WTC11 (cell line): ENCODE results near the gene BARX2. TPM values are rescaled to one million over a fixed set of nuclear protein-coding genes. Genes with fewer than 3 reads are reported as not detected.

ENCODE experiments used
- ATAC-seq: fragments of 200-7000 bp; cut with Tn5 transposase; 2 replicates; pipeline ENCODE4 v1.10.0; 2021; ENCODE audit warnings: mild to moderate bottlenecking, moderate library complexity
- CTCF ChIA-PET: fragments of 300-600 bp; sonication (Branson Sonifier 250); formaldehyde crosslinking; loops from one replicate; lab custom pipeline; 2021; ENCODE audit warnings: antibody characterized with exemption; lab: Charles Lee
- POLR2A ChIA-PET: fragments of 350-600 bp; sonication (Branson Sonifier 250); formaldehyde crosslinking; loops from one replicate; lab custom pipeline; 2021; ENCODE audit warnings: antibody characterized with exemption; lab: Charles Lee
- DNase-seq: peaks from one replicate; pipeline ENCODE4 v3.0.0; 2021; ENCODE audit warnings: low spot score
- H3K27ac Mint-ChIP-seq: 2 replicates; pipeline ENCODE4 v1.8.0; 2021; ENCODE audit warnings: mixed read lengths
- H3K27me3 Mint-ChIP-seq: 2 replicates; pipeline ENCODE4 v1.8.0; 2021; ENCODE audit warnings: low read depth, mild to moderate bottlenecking, moderate library complexity, mixed read lengths
- H3K36me3 Mint-ChIP-seq: 2 replicates; pipeline ENCODE4 v1.8.0; 2021; ENCODE audit warnings: mixed read lengths
- H3K4me1 Mint-ChIP-seq: 2 replicates; pipeline ENCODE4 v1.8.0; 2022; ENCODE audit warnings: mixed read lengths
- H3K4me3 Mint-ChIP-seq: 2 replicates; pipeline ENCODE4 v1.8.0; 2021; ENCODE audit warnings: mild to moderate bottlenecking, moderate library complexity, mixed read lengths
- H3K9me3 Mint-ChIP-seq: 2 replicates; pipeline ENCODE4 v1.8.0; 2021; ENCODE audit warnings: mixed read lengths
- ARID4B ChIP-seq: sonication (generic); formaldehyde crosslinking; IDR thresholded peaks from 2 replicates; pipeline ENCODE4 v1.8.0; 2023; ENCODE audit warnings: missing genetic modification reagents, mild to moderate bottlenecking, borderline replicate concordance
- ESRRA ChIP-seq: sonication (generic); formaldehyde crosslinking; IDR thresholded peaks from 2 replicates; pipeline ENCODE4 v1.8.1; 2022; ENCODE audit warnings: mild to moderate bottlenecking, missing genetic modification reagents, borderline replicate concordance
- GTF2I ChIP-seq: fragments of 250-450 bp; sonication (Bioruptor Pico); conservative IDR thresholded peaks from 2 replicates; pipeline ENCODE4 v1.4.0; 2021; ENCODE audit warnings: mild to moderate bottlenecking
- JAZF1 ChIP-seq: fragments of 250-450 bp; sonication (Bioruptor Pico); IDR thresholded peaks from 2 replicates; pipeline ENCODE4 v1.9.0; 2021; ENCODE audit warnings: moderate library complexity, mild to moderate bottlenecking, inconsistent platforms
- MAX ChIP-seq: sonication (generic); formaldehyde crosslinking; IDR thresholded peaks from 2 replicates; pipeline ENCODE4 v1.8.0; 2022; ENCODE audit warnings: mild to moderate bottlenecking, missing genetic modification reagents
- MXD4 ChIP-seq: fragments of 250-450 bp; sonication (Bioruptor Pico); IDR thresholded peaks from 2 replicates; pipeline ENCODE4 v1.8.0; 2021; ENCODE audit warnings: mild to moderate bottlenecking, moderate library complexity, borderline replicate concordance
- NFATC4 ChIP-seq: fragments of 250-450 bp; sonication (Bioruptor Pico); IDR thresholded peaks from 2 replicates; pipeline ENCODE4 v1.9.0; 2021; ENCODE audit warnings: mild to moderate bottlenecking
- NFE2L1 ChIP-seq: sonication (generic); formaldehyde crosslinking; IDR thresholded peaks from 2 replicates; pipeline ENCODE4 v1.8.1; 2023; ENCODE audit warnings: missing genetic modification reagents
- NR2C2 ChIP-seq: sonication (generic); formaldehyde crosslinking; IDR thresholded peaks from 2 replicates; pipeline ENCODE4 v1.8.0; 2022; ENCODE audit warnings: mild to moderate bottlenecking, missing genetic modification reagents
- OVOL2 ChIP-seq: fragments of 250-450 bp; sonication (Bioruptor Pico); IDR thresholded peaks from 2 replicates; pipeline ENCODE4 v1.9.0; 2021; ENCODE audit warnings: mild to moderate bottlenecking, borderline replicate concordance
- PRDM15 ChIP-seq: sonication (generic); formaldehyde crosslinking; IDR thresholded peaks from 2 replicates; pipeline ENCODE4 v1.8.0; 2022; ENCODE audit warnings: missing genetic modification reagents
- SOX15 ChIP-seq: fragments of 250-450 bp; sonication (Bioruptor Pico); IDR thresholded peaks from 2 replicates; pipeline ENCODE4 v1.9.0; 2021; ENCODE audit warnings: mild to moderate bottlenecking
- TP53 ChIP-seq: sonication (generic); formaldehyde crosslinking; IDR thresholded peaks from 2 replicates; pipeline ENCODE4 v1.8.1; 2023; ENCODE audit warnings: mild to moderate bottlenecking, missing genetic modification reagents
- ZNF281 ChIP-seq: sonication (generic); formaldehyde crosslinking; IDR thresholded peaks from 2 replicates; pipeline ENCODE4 v1.8.0; 2023; ENCODE audit warnings: mild to moderate bottlenecking, missing genetic modification reagents
- ZNF416 ChIP-seq: fragments of 250-450 bp; sonication (Bioruptor Pico); IDR thresholded peaks from 2 replicates; pipeline ENCODE4 v1.9.0; 2021; ENCODE audit warnings: mild to moderate bottlenecking, inconsistent platforms
- total RNA-seq: library from RNA; stranded (reverse); gene quantifications from 3 replicates; pipeline ENCODE4 v1.2.3, GENCODE V29; 2021

The BARX2 gene
- total RNA-seq, 1 experiment from 2014 or later = not detected

GRCh38 chr11:129390303-129390821, 14.7 kb downstream of the BARX2 start (continued):
- no peak for TF ChIP-seq ARID4B (CRISPR knock-in tag)
- no peak for TF ChIP-seq MAX (CRISPR knock-in tag)
- TF ChIP-seq NFATC4 (CRISPR knock-in tag) = no peak
- TF ChIP-seq ZNF416 (CRISPR knock-in tag) = no peak
- no peak for TF ChIP-seq GTF2I (CRISPR knock-in tag)
- no peak for TF ChIP-seq ZNF281 (CRISPR knock-in tag)
- no peak for TF ChIP-seq ESRRA (CRISPR knock-in tag)
- TF ChIP-seq NFE2L1 (CRISPR knock-in tag) = no peak
- TF ChIP-seq OVOL2 = no peak

GRCh38 chr11:129391360-129391759, 15.7 kb downstream of the BARX2 start:
- no peak for ATAC-seq

More at GRCh38 chr11:129391360-129391759, 15.7 kb downstream of the BARX2 start:
- ChIA-PET POLR2A (no interaction called here), CTCF (no interaction called here)
- H3K9me3 Mint-ChIP-seq = no peaks in the 10 kb centered on the region
- no peak for DNase-seq
- no peak overlapping the region for H3K27ac Mint-ChIP-seq
- H3K4me3 Mint-ChIP-seq = no peak overlapping the region
- H3K27me3 Mint-ChIP-seq = no peaks in the 10 kb centered on the region
- H3K36me3 Mint-ChIP-seq = no peaks in the 10 kb centered on the region
- TF ChIP-seq TP53 (CRISPR knock-in tag) (no peak), MXD4 (no peak), SOX15 (CRISPR knock-in tag) (no peak), NR2C2 (CRISPR knock-in tag) (no peak), PRDM15 (CRISPR knock-in tag) (no peak), JAZF1 (CRISPR knock-in tag) (no peak), MAX (CRISPR knock-in tag) (no peak)
- no peaks in the 10 kb centered on the region for H3K4me1 Mint-ChIP-seq
